COLO668 (cell line): Measurements from ENCODE around the gene KMT2E.
"Not testable (repeated sequence)": the region's sequence is repeated elsewhere in the genome, so short reads cannot be mapped to it uniquely, and the experiment has no call there.

Experiments used
- DNase-seq: peaks from one replicate; lab custom pipeline; 2025; ENCODE audit not compliant: unreplicated experiment; lab: John Stamatoyannopoulos, UW

Gene KMT2E

DNA sequence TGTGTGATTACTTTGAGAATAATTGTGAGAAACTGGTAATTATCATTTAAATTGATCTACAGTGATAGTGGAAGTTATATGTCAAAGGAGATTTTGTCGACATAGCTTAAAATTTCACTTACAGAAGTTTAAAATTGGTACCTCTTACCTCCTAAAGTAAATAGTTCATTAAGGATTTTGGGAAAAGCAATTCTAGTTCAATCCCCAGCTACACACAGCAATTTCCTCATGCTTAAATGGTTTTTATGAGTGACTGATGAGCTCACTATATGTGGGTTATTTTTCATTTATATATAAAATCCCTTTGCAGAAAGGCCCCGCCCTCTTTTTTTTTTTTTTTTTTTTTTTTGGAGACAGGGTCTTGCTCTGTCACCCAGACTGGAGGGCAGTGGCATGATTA, 12.7 kb downstream of the KMT2E start:
- no peak for DNase-seq

- no peak for DNase-seq
These were observed 13.3 kb downstream of the KMT2E start for GRCh38 chr7:105027176-105027853.

- DNase-seq = no peak
These were observed 14.0 kb downstream of the KMT2E start for GRCh38 chr7:105028004-105028403.

DNA sequence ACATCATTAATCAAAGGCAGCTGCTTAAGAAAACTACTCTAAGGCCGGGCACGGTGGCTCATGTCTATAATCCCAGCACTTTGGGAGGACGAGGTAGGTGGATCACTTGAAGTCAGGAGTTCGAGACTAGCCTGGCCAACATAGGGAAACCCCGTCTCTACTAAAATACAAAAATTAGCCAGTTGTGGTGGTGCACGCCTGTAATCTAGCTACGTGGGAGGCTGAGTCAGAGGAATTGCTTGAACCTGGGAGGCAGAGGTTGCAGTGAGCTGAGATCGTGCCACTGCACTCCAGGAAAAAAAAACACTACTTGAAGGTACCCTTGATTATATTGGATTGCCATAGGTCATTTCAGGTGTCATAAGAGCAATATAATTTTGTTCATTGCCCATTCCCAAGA, 14.9 kb downstream of the KMT2E start:
- not testable (repeated sequence) for DNase-seq

GRCh38 chr7:105030447-105030846, 16.4 kb downstream of the KMT2E start:
- no peak for DNase-seq

DNA sequence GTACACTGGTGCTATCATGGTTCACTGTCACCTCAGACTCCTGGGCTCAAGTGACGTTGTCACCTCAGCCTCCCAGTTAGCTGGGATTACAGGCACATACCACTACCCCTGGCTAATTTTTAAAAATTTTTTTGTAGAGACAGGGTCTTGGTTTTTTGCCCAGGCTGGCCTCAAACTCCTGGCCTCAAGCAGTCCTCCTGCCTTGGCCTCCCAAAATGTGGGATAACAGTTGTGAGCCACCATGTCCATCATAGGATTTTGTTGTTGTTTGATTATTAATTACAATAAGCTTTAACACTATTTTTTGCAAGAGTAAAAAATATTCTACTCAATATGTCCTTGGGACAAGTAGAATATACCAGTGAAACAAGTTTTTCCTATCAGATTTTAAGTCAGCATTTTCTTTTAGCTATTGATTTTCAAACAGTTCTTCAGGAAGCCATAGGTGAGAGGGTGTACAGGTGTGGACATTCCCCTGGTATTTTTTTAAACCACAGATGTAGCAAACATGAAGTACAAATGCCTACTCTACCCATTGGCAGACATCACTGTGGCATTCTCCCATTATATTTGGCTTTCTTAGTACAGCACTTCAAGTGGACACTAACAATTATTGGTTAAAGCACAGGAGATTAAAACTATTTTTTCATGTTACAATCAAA, 18.7 kb downstream of the KMT2E start:
- DNase-seq = no peak

GRCh38 chr7:105035349-105035748, 21.3 kb downstream of the KMT2E start:
- DNase-seq = no peak

- DNase-seq = no peak
These were observed 22.5 kb downstream of the KMT2E start for GRCh38 chr7:105036217-105037168.

DNA sequence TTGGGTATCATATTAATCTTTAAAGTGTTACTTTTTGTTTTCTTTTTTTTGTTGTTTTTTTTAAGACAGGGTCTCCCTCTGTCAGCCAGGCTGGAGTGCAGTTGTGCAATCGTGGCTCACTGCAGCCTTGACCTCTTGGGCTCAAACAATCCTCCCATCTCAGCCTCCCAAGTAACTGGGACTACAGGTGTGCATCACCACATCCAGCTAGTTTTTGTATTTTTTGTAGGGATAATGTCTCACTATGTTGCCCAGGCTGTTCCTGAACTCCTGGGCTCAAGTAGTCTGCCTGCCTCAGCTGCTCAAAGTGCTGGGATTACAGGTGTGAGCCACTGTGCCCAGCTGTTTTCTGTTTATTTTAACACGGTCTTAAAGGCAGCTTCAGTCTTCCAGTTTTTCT, 23.3 kb downstream of the KMT2E start:
- no peak for DNase-seq

DNA sequence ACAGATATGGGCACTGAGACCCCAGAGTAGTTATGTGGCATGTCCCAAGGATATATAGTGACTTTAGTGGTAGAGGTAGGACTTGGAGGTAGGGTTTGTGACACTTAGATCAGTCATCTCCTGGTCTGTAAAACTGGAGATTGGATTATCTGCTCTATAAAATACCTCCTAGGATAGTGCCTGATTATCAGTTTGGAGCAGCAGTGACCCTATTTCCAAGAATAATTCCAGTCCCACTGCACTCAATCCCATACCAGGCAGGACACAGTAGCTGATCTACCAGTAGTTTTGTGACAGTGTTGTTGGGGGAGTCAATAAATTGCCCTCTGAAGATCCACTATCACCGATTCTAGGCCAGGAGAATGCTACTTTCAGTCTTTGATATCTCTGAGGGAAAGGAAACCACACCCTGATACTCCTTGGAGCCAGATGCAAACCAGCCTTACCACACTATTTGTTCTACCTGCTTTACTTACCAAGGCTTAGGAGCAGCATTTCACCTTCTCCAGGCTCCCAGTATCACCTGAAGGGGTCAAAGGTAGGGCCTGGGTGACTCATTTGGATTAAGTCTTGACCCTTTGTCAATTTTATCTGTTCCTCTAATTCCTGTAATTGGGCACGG, 30.6 kb downstream of the KMT2E start:
- DNase-seq = no peak

- DNase-seq = no peak
These were observed 32.4 kb downstream of the KMT2E start for GRCh38 chr7:105046414-105046813.

- DNase-seq = no peak
These were observed 33.9 kb downstream of the KMT2E start for GRCh38 chr7:105047932-105048331.

DNA sequence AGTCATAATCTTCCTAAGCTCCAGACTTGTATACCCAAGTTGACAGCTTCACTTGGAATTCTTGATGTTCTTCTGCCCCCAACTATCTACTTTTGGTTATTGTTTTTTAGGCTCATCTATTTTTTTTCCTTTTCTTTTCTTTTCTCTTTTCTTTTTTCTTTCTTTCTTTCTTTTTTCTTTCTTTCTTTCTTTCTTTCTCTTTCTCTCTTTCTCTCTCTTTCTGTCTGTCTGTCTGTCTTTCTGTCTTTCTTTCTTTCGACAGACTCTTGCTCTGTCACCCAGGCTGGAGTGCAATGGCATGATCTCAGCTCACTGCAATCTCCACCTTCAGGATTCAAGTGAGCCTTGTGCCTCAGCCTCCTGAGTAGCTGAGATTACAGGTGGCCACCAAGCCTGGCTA, 36.5 kb downstream of the KMT2E start:
- DNase-seq = no peak

- DNase-seq = not testable (repeated sequence)
These were observed 36.9 kb downstream of the KMT2E start for GRCh38 chr7:105050899-105051298.

GRCh38 chr7:105055084-105055483, 41.1 kb downstream of the KMT2E start:
- DNase-seq = no peak

GRCh38 chr7:105055621-105056020, 41.6 kb downstream of the KMT2E start:
- no peak for DNase-seq

DNA sequence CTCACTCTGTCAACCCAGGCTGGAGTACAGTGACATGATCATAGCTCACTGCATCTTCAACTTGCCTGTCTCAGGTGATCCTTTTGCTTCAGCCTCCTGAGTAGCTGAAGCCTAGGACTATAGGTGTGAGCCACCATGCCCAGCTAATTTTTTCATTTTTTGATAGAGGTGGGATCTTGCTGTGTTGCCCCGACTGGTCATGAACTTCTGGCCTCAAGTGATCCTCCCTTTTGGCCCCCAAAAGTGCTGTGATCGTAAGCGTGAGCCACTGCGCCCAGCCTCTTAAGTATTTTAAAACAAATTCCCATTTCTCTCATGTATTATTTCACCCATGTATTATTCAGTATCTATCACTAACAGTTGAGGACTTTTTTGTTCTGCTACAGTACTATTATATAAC, 43.5 kb downstream of the KMT2E start:
- DNase-seq = no peak

- no peak for DNase-seq
These were observed 46.4 kb downstream of the KMT2E start for GRCh38 chr7:105060437-105060836.

DNA sequence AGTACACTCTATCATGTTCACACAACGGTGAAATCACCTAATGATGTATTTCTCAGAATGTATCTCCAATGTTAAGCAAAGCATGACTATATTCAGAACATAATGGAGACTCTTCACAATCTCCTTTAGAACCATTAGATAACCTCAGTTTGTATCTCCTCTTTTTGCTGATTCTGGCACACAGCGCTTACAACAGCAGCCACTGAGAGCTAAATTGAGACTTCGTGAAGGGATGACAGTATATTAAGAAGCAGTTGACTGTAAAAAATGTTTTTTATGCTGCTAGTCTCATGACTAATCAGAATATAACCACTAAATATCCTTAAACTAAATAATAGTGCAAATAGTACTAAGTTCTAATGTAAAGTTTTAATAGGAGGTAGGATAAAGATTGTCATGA, 46.9 kb downstream of the KMT2E start:
- DNase-seq = no peak

DNA sequence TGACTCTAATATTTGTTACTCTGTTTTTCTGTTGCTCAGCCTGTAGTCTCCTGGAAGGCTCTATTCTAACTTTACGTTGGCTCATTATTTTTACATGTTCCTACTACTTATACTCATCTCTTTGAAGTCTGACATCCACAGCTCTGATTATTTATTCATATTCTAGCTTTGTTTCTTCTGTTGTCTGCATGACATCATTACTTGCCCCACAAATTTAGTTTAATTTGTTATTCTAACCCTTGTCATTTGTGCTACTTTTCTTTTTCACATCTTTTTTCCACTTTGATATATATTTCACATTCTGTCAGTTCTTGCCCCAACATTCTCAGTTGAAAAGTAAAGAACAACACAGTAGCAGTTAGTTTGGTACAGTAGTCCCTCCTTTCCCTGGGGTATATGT, 51.1 kb downstream of the KMT2E start:
- DNase-seq = no peak

DNA sequence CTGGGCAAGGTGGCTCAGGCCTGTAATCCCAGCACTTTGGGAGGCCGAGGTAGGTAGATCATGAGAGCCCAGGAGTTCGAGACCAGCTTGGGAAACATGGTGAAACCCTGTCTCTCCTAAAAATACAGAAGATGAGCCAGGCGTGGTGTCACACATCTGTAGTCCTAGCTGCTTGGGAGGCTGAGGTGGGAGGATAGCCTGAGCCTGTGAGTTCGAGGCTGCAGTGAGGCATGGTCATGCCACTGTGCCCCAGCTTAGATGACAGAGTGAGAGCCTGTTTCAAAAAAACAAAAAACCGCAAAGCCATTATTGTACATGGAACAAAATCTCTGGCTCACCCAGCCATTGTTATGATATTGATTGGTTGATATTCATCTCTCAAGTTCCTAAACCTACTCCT, 53.7 kb downstream of the KMT2E start:
- DNase-seq = no peak
